ENCODE data around the gene MYH7.
"Not testable (repeated sequence)": the region's sequence is repeated elsewhere in the genome, so short reads cannot be mapped to it uniquely, and the experiment has no call there.

MYH7 gene

GRCh38 chr14:23428686-23429495 is 6.6 kb downstream of the MYH7 start:
- Histone ChIP-seq H3K36me3 (ENCODE audit: control insufficient read depth, insufficient read depth, low read length) (no peaks in the 10 kb centered on the region), H3K27me3 (ENCODE audit: control insufficient read depth, insufficient read depth, low read length) (no peaks in the 10 kb centered on the region), H3K27ac (ENCODE audit: low read depth, low read length) (no peak overlapping the region), H3K9me3 (ENCODE audit: control insufficient read depth, insufficient read depth, low read length) (no peaks in the 10 kb centered on the region), H3K4me3 (ENCODE audit: low read depth, low read length) (no peak overlapping the region), H3K4me1 (ENCODE audit: control insufficient read depth, insufficient read depth, low read length) (no peaks in the 10 kb centered on the region), H3K9ac (ENCODE audit: low read depth, low read length) (no peak overlapping the region)

DNA sequence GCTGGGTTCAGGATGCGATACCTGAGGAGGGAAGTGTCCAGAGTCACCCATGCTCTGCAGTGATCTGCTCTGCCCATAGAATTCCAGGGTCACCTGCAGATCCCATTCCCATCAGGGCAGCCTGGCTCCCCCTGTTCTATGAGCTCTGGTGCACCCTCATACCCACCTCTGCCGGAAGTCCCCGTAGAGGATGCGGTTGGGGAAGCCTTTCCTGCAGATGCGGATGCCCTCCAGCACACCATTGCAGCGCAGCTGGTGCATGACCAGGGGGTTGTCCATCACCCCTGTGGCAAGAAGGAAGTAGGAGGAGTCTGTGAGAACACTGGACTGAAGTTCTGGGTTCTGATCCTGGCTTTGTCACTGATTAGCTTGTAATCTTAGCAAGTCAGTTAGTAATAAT is 9.7 kb downstream of the MYH7 start:
- H3K27me3 ChIP-seq (ENCODE audit: control insufficient read depth, insufficient read depth, low read length); H3K4me3 ChIP-seq (ENCODE audit: low read depth, low read length); H3K9me3 ChIP-seq (ENCODE audit: control insufficient read depth, insufficient read depth, low read length); H3K36me3 ChIP-seq (ENCODE audit: control insufficient read depth, insufficient read depth, low read length); H3K4me1 ChIP-seq (ENCODE audit: control insufficient read depth, insufficient read depth, low read length); H3K27ac ChIP-seq (ENCODE audit: low read depth, low read length); H3K9ac ChIP-seq (ENCODE audit: low read depth, low read length): not testable (repeated sequence)

GRCh38 chr14:23425169-23425568 is 10.3 kb downstream of the MYH7 start:
- Histone ChIP-seq H3K27ac (ENCODE audit: low read depth, low read length) (no peak overlapping the region), H3K36me3 (ENCODE audit: control insufficient read depth, insufficient read depth, low read length) (no peaks in the 10 kb centered on the region), H3K4me3 (ENCODE audit: low read depth, low read length) (no peak overlapping the region), H3K9me3 (ENCODE audit: control insufficient read depth, insufficient read depth, low read length) (no peaks in the 10 kb centered on the region), H3K9ac (ENCODE audit: low read depth, low read length) (no peak overlapping the region), H3K4me1 (ENCODE audit: control insufficient read depth, insufficient read depth, low read length) (no peaks in the 10 kb centered on the region), H3K27me3 (ENCODE audit: control insufficient read depth, insufficient read depth, low read length) (no peaks in the 10 kb centered on the region)

- H3K9me3 ChIP-seq (ENCODE audit: control insufficient read depth, insufficient read depth, low read length): no peaks in the 10 kb centered on the region
- H3K27ac ChIP-seq (ENCODE audit: low read depth, low read length): no peak overlapping the region
Observed at GRCh38 chr14:23423657-23424056, 11.8 kb downstream of the MYH7 start.

GRCh38 chr14:23421594-23421993 is 13.9 kb downstream of the MYH7 start:
- no peaks in the 10 kb centered on the region for H3K9me3 ChIP-seq (ENCODE audit: control insufficient read depth, insufficient read depth, low read length)
- no peak overlapping the region for H3K9ac ChIP-seq (ENCODE audit: low read depth, low read length)
- no peaks in the 10 kb centered on the region for H3K36me3 ChIP-seq (ENCODE audit: control insufficient read depth, insufficient read depth, low read length)
- H3K27me3 ChIP-seq (ENCODE audit: control insufficient read depth, insufficient read depth, low read length): no peaks in the 10 kb centered on the region
- no peaks in the 10 kb centered on the region for H3K4me1 ChIP-seq (ENCODE audit: control insufficient read depth, insufficient read depth, low read length)
- H3K4me3 ChIP-seq (ENCODE audit: low read depth, low read length): no peak overlapping the region
- no peak overlapping the region for H3K27ac ChIP-seq (ENCODE audit: low read depth, low read length)

More at GRCh38 chr14:23423657-23424056, 11.8 kb downstream of the MYH7 start:
- Histone ChIP-seq H3K4me3 (ENCODE audit: low read depth, low read length) (no peak overlapping the region), H3K9ac (ENCODE audit: low read depth, low read length) (no peak overlapping the region), H3K27me3 (ENCODE audit: control insufficient read depth, insufficient read depth, low read length) (no peaks in the 10 kb centered on the region), H3K4me1 (ENCODE audit: control insufficient read depth, insufficient read depth, low read length) (no peaks in the 10 kb centered on the region), H3K36me3 (ENCODE audit: control insufficient read depth, insufficient read depth, low read length) (no peaks in the 10 kb centered on the region)

- H3K27me3 ChIP-seq (ENCODE audit: control insufficient read depth, insufficient read depth, low read length); H3K4me3 ChIP-seq (ENCODE audit: low read depth, low read length); H3K9ac ChIP-seq (ENCODE audit: low read depth, low read length); H3K36me3 ChIP-seq (ENCODE audit: control insufficient read depth, insufficient read depth, low read length); H3K4me1 ChIP-seq (ENCODE audit: control insufficient read depth, insufficient read depth, low read length); H3K27ac ChIP-seq (ENCODE audit: low read depth, low read length); H3K9me3 ChIP-seq (ENCODE audit: control insufficient read depth, insufficient read depth, low read length): not testable (repeated sequence)
Observed at GRCh38 chr14:23419646-23420045, 15.8 kb downstream of the MYH7 start.

GRCh38 chr14:23418021-23418420 is 17.4 kb downstream of the MYH7 start:
- Histone ChIP-seq H3K4me1 (ENCODE audit: control insufficient read depth, insufficient read depth, low read length) (no peaks in the 10 kb centered on the region), H3K27ac (ENCODE audit: low read depth, low read length) (no peak overlapping the region), H3K9ac (ENCODE audit: low read depth, low read length) (no peak overlapping the region), H3K36me3 (ENCODE audit: control insufficient read depth, insufficient read depth, low read length) (no peaks in the 10 kb centered on the region), H3K9me3 (ENCODE audit: control insufficient read depth, insufficient read depth, low read length) (no peaks in the 10 kb centered on the region), H3K4me3 (ENCODE audit: low read depth, low read length) (no peak overlapping the region), H3K27me3 (ENCODE audit: control insufficient read depth, insufficient read depth, low read length) (no peaks in the 10 kb centered on the region)

GRCh38 chr14:23417269-23417668 is 18.2 kb downstream of the MYH7 start:
- H3K36me3 ChIP-seq (ENCODE audit: control insufficient read depth, insufficient read depth, low read length); H3K9ac ChIP-seq (ENCODE audit: low read depth, low read length); H3K27ac ChIP-seq (ENCODE audit: low read depth, low read length); H3K27me3 ChIP-seq (ENCODE audit: control insufficient read depth, insufficient read depth, low read length); H3K9me3 ChIP-seq (ENCODE audit: control insufficient read depth, insufficient read depth, low read length); H3K4me1 ChIP-seq (ENCODE audit: control insufficient read depth, insufficient read depth, low read length); H3K4me3 ChIP-seq (ENCODE audit: low read depth, low read length): not testable (repeated sequence)

DNA sequence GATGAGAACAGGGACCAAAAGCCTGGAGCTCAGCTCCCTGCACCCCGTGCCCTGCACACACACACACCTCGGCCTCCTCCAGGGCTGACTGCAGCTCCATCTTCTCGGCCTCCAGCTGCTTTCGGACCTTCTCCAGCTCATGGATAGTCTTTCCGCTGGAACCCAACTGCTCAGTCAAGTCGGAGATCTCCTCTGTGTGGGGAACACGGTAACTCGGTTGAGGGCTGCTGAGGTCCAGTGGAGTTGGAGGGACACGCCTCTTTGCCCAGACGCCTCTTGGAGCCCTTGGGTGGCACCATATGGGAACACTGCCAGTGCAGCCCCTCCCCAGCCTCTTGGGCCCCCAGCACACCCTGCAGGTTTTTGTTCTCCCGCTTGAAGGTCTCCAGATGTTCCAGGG is 18.7 kb downstream of the MYH7 start:
- Histone ChIP-seq H3K4me1 (ENCODE audit: control insufficient read depth, insufficient read depth, low read length) (no peaks in the 10 kb centered on the region), H3K9ac (ENCODE audit: low read depth, low read length) (no peak overlapping the region), H3K36me3 (ENCODE audit: control insufficient read depth, insufficient read depth, low read length) (no peaks in the 10 kb centered on the region), H3K27ac (ENCODE audit: low read depth, low read length) (no peak overlapping the region), H3K9me3 (ENCODE audit: control insufficient read depth, insufficient read depth, low read length) (no peaks in the 10 kb centered on the region), H3K27me3 (ENCODE audit: control insufficient read depth, insufficient read depth, low read length) (no peaks in the 10 kb centered on the region), H3K4me3 (ENCODE audit: low read depth, low read length) (no peak overlapping the region)

DNA sequence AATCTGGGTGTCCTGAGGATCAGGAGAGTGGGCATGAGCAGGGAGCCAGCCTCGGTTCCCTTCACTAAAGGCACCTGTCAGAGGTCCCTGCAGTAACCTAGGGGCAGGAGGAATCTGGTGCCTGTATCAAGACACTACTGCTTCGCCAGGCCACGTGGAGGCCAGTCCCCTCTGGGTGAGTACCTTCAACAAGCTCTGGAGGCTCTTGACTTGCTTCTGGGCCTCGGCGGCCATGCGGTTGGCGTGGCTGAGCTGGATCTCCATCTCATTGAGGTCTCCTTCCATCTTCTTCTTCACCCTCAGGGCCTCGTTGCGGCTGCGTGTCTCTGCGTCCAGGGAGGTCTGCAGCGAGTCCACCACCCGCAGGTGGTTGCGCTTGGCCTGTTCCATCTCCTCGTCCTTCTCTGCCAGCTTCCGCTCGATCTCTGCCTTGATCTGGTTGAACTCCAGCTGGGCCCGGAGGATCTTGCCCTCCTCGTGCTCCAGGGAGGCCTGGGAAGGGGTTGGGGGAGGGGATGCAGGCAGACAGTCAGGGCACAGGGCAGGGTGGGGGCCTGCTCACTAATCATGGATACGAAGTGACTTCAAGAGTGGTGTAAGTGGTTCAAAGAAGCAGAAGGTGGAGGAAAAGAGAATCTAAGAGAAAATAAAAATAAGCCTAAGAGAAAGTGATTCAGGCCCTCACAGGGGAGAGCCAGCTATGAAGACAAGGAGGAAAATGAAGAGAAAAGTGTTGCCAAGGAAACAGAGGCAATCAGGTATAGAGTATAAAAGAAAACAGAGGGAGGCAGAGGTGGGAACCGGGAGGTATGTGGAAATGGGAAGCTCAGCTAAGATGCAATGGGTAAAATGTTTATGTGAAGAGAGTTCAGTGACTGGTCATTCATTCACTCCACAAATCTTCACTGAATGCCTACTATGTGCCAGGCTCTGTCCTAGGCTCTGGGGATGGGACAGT is 19.4 kb downstream of the MYH7 start:
- Histone ChIP-seq H3K27me3 (ENCODE audit: control insufficient read depth, insufficient read depth, low read length) (no peaks in the 10 kb centered on the region), H3K4me3 (ENCODE audit: low read depth, low read length) (no peak overlapping the region)

More for the DNA sequence above, 19.4 kb downstream of the MYH7 start:
- no peak overlapping the region for H3K9ac ChIP-seq (ENCODE audit: low read depth, low read length)
- H3K9me3 ChIP-seq (ENCODE audit: control insufficient read depth, insufficient read depth, low read length): no peaks in the 10 kb centered on the region
- H3K36me3 ChIP-seq (ENCODE audit: control insufficient read depth, insufficient read depth, low read length): no peaks in the 10 kb centered on the region
- no peaks in the 10 kb centered on the region for H3K4me1 ChIP-seq (ENCODE audit: control insufficient read depth, insufficient read depth, low read length)
- H3K27ac ChIP-seq (ENCODE audit: low read depth, low read length): no peak overlapping the region
